Calu3 (cell line): ENCODE measurements around the gene PEX1. TPM values are rescaled to one million over a fixed set of nuclear protein-coding genes. Genes with fewer than 3 reads are reported as not detected.

Experiments used
- BruUV-seq: library from RNA; stranded (reverse); fragments of 400-500 nt; replicated peaks from 2 replicates; lab custom pipeline; 2021; lab: Mats Ljungman, UMichigan
- CTCF ChIA-PET: fragments of 300-600 bp; sonication (Branson Sonifier 250); formaldehyde crosslinking; loops from one replicate; lab custom pipeline; 2022; ENCODE audit warnings: antibody characterized with exemption; lab: Charles Lee
- DNase-seq: peaks from one replicate; pipeline ENCODE4 v3.0.0; 2022
- H3K27ac Mint-ChIP-seq: one replicate; pipeline ENCODE4 v1.8.0; 2022; ENCODE audit warnings: mixed read lengths; ENCODE audit not compliant: unreplicated experiment
- H3K27me3 Mint-ChIP-seq: one replicate; pipeline ENCODE4 v1.8.0; 2022; ENCODE audit warnings: mixed read lengths; ENCODE audit not compliant: unreplicated experiment
- H3K36me3 Mint-ChIP-seq: one replicate; pipeline ENCODE4 v1.8.0; 2022; ENCODE audit warnings: mild to moderate bottlenecking, moderate library complexity, mixed read lengths; ENCODE audit not compliant: insufficient read depth, unreplicated experiment
- H3K4me1 Mint-ChIP-seq: one replicate; pipeline ENCODE4 v1.8.0; 2022; ENCODE audit warnings: mild to moderate bottlenecking, low read depth, mixed read lengths; ENCODE audit not compliant: unreplicated experiment
- H3K4me3 Mint-ChIP-seq: one replicate; pipeline ENCODE4 v1.8.0; 2022; ENCODE audit warnings: mild to moderate bottlenecking, low read depth, moderate library complexity, mixed read lengths; ENCODE audit not compliant: unreplicated experiment
- H3K9me3 Mint-ChIP-seq: one replicate; pipeline ENCODE4 v1.8.0; 2022; ENCODE audit warnings: low read depth, mixed read lengths; ENCODE audit not compliant: unreplicated experiment
- intact Hi-C: fragments of 100-400 bp; cut with micrococcal nuclease; formaldehyde crosslinking; loops from one replicate; pipeline ENCODE4 v1.10.0; 2022; ENCODE audit not compliant: unreplicated experiment
- total RNA-seq: library from RNA; stranded (reverse); gene quantifications from 2 replicates; pipeline ENCODE4 v1.2.3, GENCODE V29; 2022
- TF ChIP-seq, protein P1 (sequence below): fragments of 200-600 bp; IDR thresholded peaks from one replicate; pipeline ENCODE4 v1.8.0; 2022; ENCODE audit warnings: antibody characterized with exemption; ENCODE audit not compliant: unreplicated experiment

The PEX1 gene
- total RNA-seq, 1 experiment from 2014 or later = 10.1 TPM

DNA sequence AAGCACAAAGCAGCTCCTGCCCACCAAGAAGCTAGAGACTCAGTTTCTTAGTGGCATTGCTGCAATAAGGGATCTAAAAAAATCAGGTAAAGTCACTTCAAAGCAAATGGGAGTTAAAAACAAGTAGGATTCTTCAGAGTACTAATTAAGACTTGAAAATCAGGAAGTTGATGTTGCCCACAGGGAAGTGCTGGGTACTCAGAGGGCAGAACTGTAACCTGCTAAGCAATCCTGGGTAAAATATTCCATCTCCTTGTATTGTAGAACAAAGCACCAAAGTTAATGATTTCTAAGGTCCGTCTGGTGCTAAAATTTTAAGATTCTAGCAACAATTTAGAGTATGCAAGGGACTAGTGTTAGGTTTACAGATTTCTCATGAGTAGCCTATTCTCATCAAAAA lies 8.3 kb downstream of the PEX1 start:
- no TSS peak for BruUV-seq
- Mint-ChIP-seq H3K4me3 (no peak overlapping the region), H3K9me3 (no peaks in the 10 kb centered on the region), H3K36me3 (no peaks in the 10 kb centered on the region), H3K4me1 (no peaks in the 10 kb centered on the region), H3K27ac (no peak overlapping the region), H3K27me3 (no peaks in the 10 kb centered on the region)
- intact Hi-C loops = loop anchor here (10.0 kb wide), 2 partner anchors 315 to 535 kb away; partner anchors contain the start of gene CDK6
- CTCF ChIA-PET = no interaction called here
- DNase-seq = no peak
- TF ChIP-seq, protein P1, sequence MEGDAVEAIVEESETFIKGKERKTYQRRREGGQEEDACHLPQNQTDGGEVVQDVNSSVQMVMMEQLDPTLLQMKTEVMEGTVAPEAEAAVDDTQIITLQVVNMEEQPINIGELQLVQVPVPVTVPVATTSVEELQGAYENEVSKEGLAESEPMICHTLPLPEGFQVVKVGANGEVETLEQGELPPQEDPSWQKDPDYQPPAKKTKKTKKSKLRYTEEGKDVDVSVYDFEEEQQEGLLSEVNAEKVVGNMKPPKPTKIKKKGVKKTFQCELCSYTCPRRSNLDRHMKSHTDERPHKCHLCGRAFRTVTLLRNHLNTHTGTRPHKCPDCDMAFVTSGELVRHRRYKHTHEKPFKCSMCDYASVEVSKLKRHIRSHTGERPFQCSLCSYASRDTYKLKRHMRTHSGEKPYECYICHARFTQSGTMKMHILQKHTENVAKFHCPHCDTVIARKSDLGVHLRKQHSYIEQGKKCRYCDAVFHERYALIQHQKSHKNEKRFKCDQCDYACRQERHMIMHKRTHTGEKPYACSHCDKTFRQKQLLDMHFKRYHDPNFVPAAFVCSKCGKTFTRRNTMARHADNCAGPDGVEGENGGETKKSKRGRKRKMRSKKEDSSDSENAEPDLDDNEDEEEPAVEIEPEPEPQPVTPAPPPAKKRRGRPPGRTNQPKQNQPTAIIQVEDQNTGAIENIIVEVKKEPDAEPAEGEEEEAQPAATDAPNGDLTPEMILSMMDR = no peak

DNA sequence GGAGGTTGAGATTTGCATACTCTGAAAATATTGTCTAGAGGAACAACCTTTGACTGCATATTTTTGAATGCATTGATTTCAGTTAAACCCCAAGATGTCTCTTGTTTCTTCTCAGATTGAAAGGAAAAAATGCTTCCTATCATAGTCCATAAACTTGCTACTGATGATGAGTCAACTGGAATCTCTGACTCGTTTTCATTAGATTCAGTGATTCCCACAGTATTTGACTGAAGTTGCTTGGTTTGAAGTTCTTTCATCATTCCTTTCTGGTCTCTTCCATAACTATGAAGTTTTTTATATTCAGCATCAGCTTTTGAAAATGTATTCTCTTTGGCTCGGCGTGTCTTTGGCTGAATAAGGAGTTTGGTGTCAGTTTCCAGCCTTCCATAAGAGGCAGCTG lies 10.7 kb downstream of the PEX1 start:
- TF ChIP-seq, protein P1 = no peak
- H3K36me3 Mint-ChIP-seq = no peaks in the 10 kb centered on the region
- H3K4me3 Mint-ChIP-seq = no peak overlapping the region
- intact Hi-C loops = no loop called here
- no peaks in the 10 kb centered on the region for H3K27me3 Mint-ChIP-seq
- no peak for DNase-seq
- H3K9me3 Mint-ChIP-seq = no peaks in the 10 kb centered on the region
- H3K4me1 Mint-ChIP-seq = no peaks in the 10 kb centered on the region
- BruUV-seq = no TSS peak
- CTCF ChIA-PET = no interaction called here
- no peak overlapping the region for H3K27ac Mint-ChIP-seq

DNA sequence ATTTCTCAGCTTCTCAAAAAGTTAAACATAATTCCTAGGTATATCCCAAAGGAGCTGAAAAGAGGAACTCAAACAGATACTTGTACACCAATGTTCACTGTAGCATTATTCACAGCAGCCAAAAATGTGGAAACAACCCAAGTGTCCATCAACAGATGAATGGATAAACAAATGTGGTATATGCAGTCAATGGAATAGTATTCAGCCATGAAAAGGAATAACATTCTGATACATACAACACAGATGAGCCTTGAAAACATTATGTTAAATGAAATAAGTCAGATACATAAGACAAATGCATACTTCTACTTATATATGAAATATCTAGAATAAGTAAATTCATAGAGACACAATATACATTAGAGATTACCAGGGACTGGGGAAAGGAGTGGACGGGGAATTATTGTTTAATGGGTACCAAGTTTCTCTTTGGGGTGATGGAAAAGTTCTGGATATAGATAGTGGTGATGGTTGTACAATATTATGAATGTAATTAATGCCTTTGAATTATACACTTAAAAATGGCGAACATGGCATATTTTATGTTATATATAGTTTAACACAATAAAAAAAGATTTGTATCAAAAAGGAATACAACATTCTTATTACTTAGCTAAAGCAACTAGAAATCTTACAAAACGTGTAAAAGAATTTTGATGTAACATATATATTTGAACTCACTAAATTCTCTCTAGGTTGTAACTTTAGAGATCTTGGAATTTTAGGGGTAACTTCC lies 15.0 kb downstream of the PEX1 start:
- Mint-ChIP-seq H3K36me3 (no peaks in the 10 kb centered on the region), H3K4me1 (no peaks in the 10 kb centered on the region), H3K27me3 (no peaks in the 10 kb centered on the region), H3K4me3 (no peak overlapping the region), H3K27ac (no peak overlapping the region), H3K9me3 (no peaks in the 10 kb centered on the region)
- no TSS peak for BruUV-seq
- CTCF ChIA-PET = interaction anchor here (1.4 kb wide), 1 partner anchor 15 kb away, joined by 5 read pairs; the partner anchor contains the start of genes PEX1 and RBM48
- TF ChIP-seq, protein P1 = no peak
- no peak for DNase-seq
- intact Hi-C loops = no loop called here

DNA sequence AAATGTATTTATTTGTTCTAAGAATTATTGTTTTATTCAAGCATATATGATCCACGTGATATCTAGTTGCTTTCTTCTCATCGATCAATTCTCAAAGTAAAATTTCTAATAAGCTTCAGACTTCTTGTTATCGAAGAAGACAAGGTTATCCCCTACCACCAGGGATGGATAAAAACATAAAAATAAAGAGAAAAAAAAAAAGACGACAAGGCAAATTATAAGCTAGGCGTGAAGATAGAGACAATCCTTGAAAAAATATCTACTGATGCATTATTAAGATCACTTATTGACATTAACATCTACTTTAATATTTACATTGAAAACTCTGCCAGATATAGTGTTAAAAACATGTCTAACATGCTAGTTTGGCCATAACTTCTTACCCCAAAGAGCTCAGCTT lies 19.4 kb downstream of the PEX1 start:
- Mint-ChIP-seq H3K4me3 (no peak overlapping the region), H3K27ac (no peak overlapping the region), H3K9me3 (no peaks in the 10 kb centered on the region), H3K4me1 (no peaks in the 10 kb centered on the region), H3K27me3 (no peaks in the 10 kb centered on the region), H3K36me3 (no peaks in the 10 kb centered on the region)
- intact Hi-C loops = no loop called here
- no TSS peak for BruUV-seq
- TF ChIP-seq, protein P1 = no peak
- DNase-seq = no peak
- CTCF ChIA-PET = no interaction called here
